Heart left ventricle (tissue), 13 donors: Measurements from ENCODE around the gene KMT2B.

Source experiments
- POLR2A ChIP-seq, 2 donors: fragments of 450-650 bp; IDR thresholded peaks; one replicate each; pipeline ENCODE4 v1.6.1; 2017; ENCODE audit warnings: antibody characterized with exemption in 2 of 2, mild to moderate bottlenecking in 2 of 2, moderate library complexity in 2 of 2
- TF ChIP-seq, protein P1 (sequence below), 12 donors: fragments of 200-600 bp; sonication (generic) in 4 of 12; IDR thresholded peaks; one replicate each; pipeline versions ENCODE4 v1.5.0 to v1.8.0; 2018 to 2022; ENCODE audit warnings: antibody characterized with exemption in 12 of 12, mild to moderate bottlenecking in 5 of 12
- donor health status: ischemic (EF 13 %, LVEDD 7.1; RV severe dilation, severe dysfunction).
- donor health status: DM: no; HTN: yes; CAD: no.
- donor health status: DM: no; HTN: no; CAD: no.
- donor health status: ischemic (EF 25% LVEDD 6.9; RV normal size, moderate dysfunction).
- donor health status: ischemic (EF 25% LVEDD 5.7; RV mildly dilated, moderate dysfunction).
- donor health status: ischemic (EF 35%, LVEDD 5.7; RV mildly dilated, moderate dysfunction).
- donor health status: nonischemic (EF 11% LVEDD 7.7; RV severe dilation, severe dysfunction).
- donor health status: DM: yes; HTN: yes; CAD: no.
- donor health status: PGD.
- donor health status: ischemic (EF 29% LVEDD 5.4; RV normal size, mild dysfunction).
- donor health status: nonischemic (EF 23%, LVEDD 6.1; RV moderate dilation, normal function).

GRCh38 chr19:35733180-35734125 lies 15.7 kb downstream of the KMT2B start:
- TF ChIP-seq, protein P1, sequence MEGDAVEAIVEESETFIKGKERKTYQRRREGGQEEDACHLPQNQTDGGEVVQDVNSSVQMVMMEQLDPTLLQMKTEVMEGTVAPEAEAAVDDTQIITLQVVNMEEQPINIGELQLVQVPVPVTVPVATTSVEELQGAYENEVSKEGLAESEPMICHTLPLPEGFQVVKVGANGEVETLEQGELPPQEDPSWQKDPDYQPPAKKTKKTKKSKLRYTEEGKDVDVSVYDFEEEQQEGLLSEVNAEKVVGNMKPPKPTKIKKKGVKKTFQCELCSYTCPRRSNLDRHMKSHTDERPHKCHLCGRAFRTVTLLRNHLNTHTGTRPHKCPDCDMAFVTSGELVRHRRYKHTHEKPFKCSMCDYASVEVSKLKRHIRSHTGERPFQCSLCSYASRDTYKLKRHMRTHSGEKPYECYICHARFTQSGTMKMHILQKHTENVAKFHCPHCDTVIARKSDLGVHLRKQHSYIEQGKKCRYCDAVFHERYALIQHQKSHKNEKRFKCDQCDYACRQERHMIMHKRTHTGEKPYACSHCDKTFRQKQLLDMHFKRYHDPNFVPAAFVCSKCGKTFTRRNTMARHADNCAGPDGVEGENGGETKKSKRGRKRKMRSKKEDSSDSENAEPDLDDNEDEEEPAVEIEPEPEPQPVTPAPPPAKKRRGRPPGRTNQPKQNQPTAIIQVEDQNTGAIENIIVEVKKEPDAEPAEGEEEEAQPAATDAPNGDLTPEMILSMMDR (IDR thresholded peaks at IDR 0.05) = no peak
- TF ChIP-seq POLR2A (IDR thresholded peaks at IDR 0.05) = no peak
